Activated CD4-positive, alpha-beta memory T cell treated with anti-CD3 and anti-CD28 coated beads for 36 hours (primary cell): Measurements from ENCODE around the gene CCNT1. TPM values are rescaled to one million over a fixed set of nuclear protein-coding genes. Genes with fewer than 3 reads are reported as not detected.
"Not testable (repeated sequence)": the region's sequence is repeated elsewhere in the genome, so short reads cannot be mapped to it uniquely, and the experiment has no call there.

Experiments used
- CTCF ChIA-PET: fragments of 350-600 bp; sonication (Branson Sonifier 250); formaldehyde crosslinking; loops from one replicate; lab custom pipeline; 2021; ENCODE audit warnings: antibody characterized with exemption, inconsistent platforms; lab: Charles Lee
- POLR2A ChIA-PET: fragments of 350-600 bp; sonication (Branson Sonifier 250); formaldehyde crosslinking; loops from one replicate; lab custom pipeline; 2021; ENCODE audit warnings: antibody characterized with exemption; lab: Charles Lee
- DNase-seq: peaks from one replicate; pipeline ENCODE4 v3.0.0-alpha.2; 2020
- H3K27ac Mint-ChIP-seq: one replicate; pipeline ENCODE4 v1.8.0; 2021; ENCODE audit warnings: mixed read lengths
- H3K27me3 Mint-ChIP-seq: one replicate; pipeline ENCODE4 v1.8.0; 2021; ENCODE audit warnings: mixed read lengths
- H3K36me3 Mint-ChIP-seq: one replicate; pipeline ENCODE4 v1.8.0; 2021; ENCODE audit warnings: mixed read lengths
- H3K4me1 Mint-ChIP-seq: one replicate; pipeline ENCODE4 v1.8.0; 2021; ENCODE audit warnings: low read depth, mixed read lengths
- H3K4me3 Mint-ChIP-seq: one replicate; pipeline ENCODE4 v1.8.0; 2021; ENCODE audit warnings: mild to moderate bottlenecking, mixed read lengths
- H3K9me3 Mint-ChIP-seq: one replicate; pipeline ENCODE4 v1.8.0; 2021; ENCODE audit warnings: mixed read lengths
- intact Hi-C: fragments of 100-400 bp; cut with micrococcal nuclease; formaldehyde crosslinking; loops from one replicate; pipeline ENCODE4 v1.15.1; 2023
- total RNA-seq, 2 experiments: library from RNA; stranded (reverse); gene quantifications; one replicate each; pipeline ENCODE4 v1.2.3, GENCODE V29; 2021

Gene CCNT1
- total RNA-seq, 2 experiments from 2014 or later, result 66.2 to 73.3 TPM

DNA sequence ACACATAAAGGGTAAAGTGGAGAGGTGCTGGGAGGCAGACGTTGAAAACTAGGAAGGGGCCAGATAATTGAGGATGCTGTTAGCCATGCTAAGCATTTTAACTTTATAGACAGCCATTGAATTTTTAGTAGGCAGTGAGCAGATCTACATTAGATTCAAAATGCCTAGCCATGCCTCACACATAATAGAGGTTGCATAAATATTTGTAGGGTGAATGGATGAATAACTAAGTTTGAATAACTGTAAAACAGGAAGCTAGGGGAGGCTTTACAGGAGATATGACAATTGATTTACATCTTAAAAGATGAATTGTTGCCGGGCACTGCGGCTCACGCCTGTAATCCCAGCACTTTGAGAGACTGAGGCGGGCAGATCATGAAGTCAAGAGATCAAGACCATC lies 12.3 kb upstream of the CCNT1 start:
- Mint-ChIP-seq H3K27me3 (no peaks in the 10 kb centered on the region), H3K4me1 (no peaks in the 10 kb centered on the region), H3K9me3 (no peaks in the 10 kb centered on the region), H3K27ac (no peak overlapping the region), H3K4me3 (no peak overlapping the region), H3K36me3 (no peaks in the 10 kb centered on the region)
- ChIA-PET CTCF (no interaction called here), POLR2A (no interaction called here)
- intact Hi-C loops, result no loop called here
- no peak for DNase-seq

DNA sequence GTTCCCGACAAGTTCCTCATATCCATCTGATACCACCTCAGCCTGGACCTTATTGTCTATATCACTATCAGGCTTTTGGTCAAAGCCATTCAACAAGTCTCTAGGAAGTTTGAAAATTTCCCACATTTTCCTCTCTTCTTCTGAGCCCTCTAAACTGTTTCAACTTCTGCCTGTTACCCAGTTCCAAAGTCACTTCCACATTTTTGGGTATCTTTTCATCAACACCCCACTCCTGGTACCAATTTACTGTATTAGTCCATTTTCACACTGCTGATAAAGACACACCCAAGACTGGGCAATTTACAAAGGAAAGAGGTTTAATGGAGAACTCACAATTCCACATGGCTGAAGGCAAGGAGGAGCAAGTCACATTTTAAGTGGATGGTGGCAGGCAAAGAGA lies 4.2 kb upstream of the CCNT1 start:
- H3K36me3 Mint-ChIP-seq, result peaks cover 22% of the 10 kb centered on the region
- DNase-seq, H3K27me3 Mint-ChIP-seq, intact Hi-C loops, H3K4me3 Mint-ChIP-seq, POLR2A ChIA-PET, H3K27ac Mint-ChIP-seq, CTCF ChIA-PET: not testable (repeated sequence)
- peaks cover 22% of the 10 kb centered on the region for H3K9me3 Mint-ChIP-seq
- peaks cover 12% of the 10 kb centered on the region for H3K4me1 Mint-ChIP-seq

DNA sequence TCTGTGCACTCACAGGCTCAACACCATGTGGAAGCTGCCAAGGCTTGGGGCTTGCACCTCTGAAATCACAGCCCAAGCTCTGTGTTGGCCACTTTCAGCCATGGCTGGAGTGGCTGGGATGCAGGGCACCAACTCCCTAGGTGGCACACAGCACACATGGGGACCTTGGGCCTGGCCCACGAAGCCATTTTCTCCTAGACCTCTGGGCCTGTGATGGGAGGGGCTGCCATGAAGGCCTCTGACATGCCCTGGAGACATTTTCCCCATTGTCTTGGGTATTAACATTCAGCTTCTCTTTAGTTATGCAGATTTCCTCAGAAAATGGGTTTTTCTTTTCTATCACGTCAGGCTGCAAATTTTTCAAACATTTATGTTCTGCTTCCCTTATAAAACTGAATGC lies 3.7 kb upstream of the CCNT1 start:
- peaks cover 24% of the 10 kb centered on the region for H3K36me3 Mint-ChIP-seq
- H3K4me3 Mint-ChIP-seq, H3K27ac Mint-ChIP-seq, H3K27me3 Mint-ChIP-seq, CTCF ChIA-PET, DNase-seq, intact Hi-C loops, POLR2A ChIA-PET: not testable (repeated sequence)
- H3K9me3 Mint-ChIP-seq, result peaks cover 22% of the 10 kb centered on the region
- peaks cover 15% of the 10 kb centered on the region for H3K4me1 Mint-ChIP-seq

- Mint-ChIP-seq H3K4me1 (peaks cover 27% of the 10 kb centered on the region), H3K9me3 (peaks cover 22% of the 10 kb centered on the region), H3K36me3 (peaks cover 32% of the 10 kb centered on the region)
- not testable (repeated sequence) for DNase-seq, H3K4me3 Mint-ChIP-seq, H3K27ac Mint-ChIP-seq, H3K27me3 Mint-ChIP-seq
- POLR2A ChIA-PET, result interaction anchor here (0.8 to 1.6 kb wide), 2 partner anchors 37 to 280 kb away, joined by 3 to 4 read pairs; partner anchors contain the start of gene KANSL2
- CTCF ChIA-PET, result interaction anchor here (0.7 to 1.8 kb wide), 2 partner anchors 34 to 96 kb away, joined by 3 to 7 read pairs; no protein-coding TSS in a partner anchor
- intact Hi-C loops, result loop anchor here (5.0 kb wide), 2 partner anchors 522 to 612 kb away; partner anchors contain the start of gene SENP1
Measured at GRCh38 chr12:48719002-48719401, 2.5 kb upstream of the CCNT1 start.

GRCh38 chr12:48717252-48717695 lies 767 bp upstream of the CCNT1 start:
- Mint-ChIP-seq H3K27me3 (no peaks in the 10 kb centered on the region), H3K4me3 (peak overlapping the region; percentile 98), H3K9me3 (peaks cover 22% of the 10 kb centered on the region), H3K27ac (peak overlapping the region; percentile 99), H3K36me3 (peaks cover 43% of the 10 kb centered on the region), H3K4me1 (peaks cover 36% of the 10 kb centered on the region)
- intact Hi-C loops, result loop anchor here (2.0 to 5.0 kb wide), 6 partner anchors 34 to 908 kb away; partner anchors contain the start of genes SENP1 and TUBA1B
- POLR2A ChIA-PET, result interaction anchor here (1.6 to 2.6 kb wide), 2 partner anchors 35 to 281 kb away, joined by 4 to 8 read pairs; partner anchors contain the start of gene KANSL2
- CTCF ChIA-PET, result interaction anchor here (0.6 to 1.8 kb wide), 2 partner anchors 33 to 97 kb away, joined by 3 to 7 read pairs; no protein-coding TSS in a partner anchor
- no peak for DNase-seq

GRCh38 chr12:48716168-48716492 lies 377 bp downstream of the CCNT1 start:
- intact Hi-C loops, result loop anchor here (1.0 to 5.0 kb wide), 10 partner anchors 34 to 907 kb away; partner anchors contain the start of genes KANSL2, SENP1 and TUBA1B
- Mint-ChIP-seq H3K4me1 (peaks cover 43% of the 10 kb centered on the region), H3K4me3 (peak overlapping the region; percentile 98), H3K27me3 (no peaks in the 10 kb centered on the region), H3K27ac (peak overlapping the region; percentile 99), H3K9me3 (peaks cover 20% of the 10 kb centered on the region), H3K36me3 (peaks cover 50% of the 10 kb centered on the region)
- ChIA-PET CTCF (interaction anchor here (1.1 to 1.2 kb wide), 2 partner anchors 37 to 98 kb away, joined by 3 to 4 read pairs; no protein-coding TSS in a partner anchor), POLR2A (interaction anchor here (0.8 to 2.6 kb wide), 3 partner anchors 12 to 136 kb away, joined by 3 to 8 read pairs (median 3); partner anchors contain the start of genes DDX23 and KANSL2)
- no peak for DNase-seq

GRCh38 chr12:48712209-48712608 lies 4.3 kb downstream of the CCNT1 start:
- H3K4me3 Mint-ChIP-seq, result no peak overlapping the region
- CTCF ChIA-PET, result interaction anchor here (0.6 kb wide), 1 partner anchor 41 kb away, joined by 3 read pairs; no protein-coding TSS in a partner anchor
- POLR2A ChIA-PET, result interaction anchor here (1.8 kb wide), 1 partner anchor 30 kb away, joined by 5 read pairs; the partner anchor contains the start of gene KANSL2
- no peaks in the 10 kb centered on the region for H3K9me3 Mint-ChIP-seq
- no peak for DNase-seq
- intact Hi-C loops, result no loop called here
- H3K36me3 Mint-ChIP-seq, result peaks cover 47% of the 10 kb centered on the region
- H3K27ac Mint-ChIP-seq, result no peak overlapping the region
- H3K27me3 Mint-ChIP-seq, result no peaks in the 10 kb centered on the region
- peaks cover 58% of the 10 kb centered on the region for H3K4me1 Mint-ChIP-seq

- intact Hi-C loops, POLR2A ChIA-PET: not testable (repeated sequence)
- peaks cover 39% of the 10 kb centered on the region for H3K36me3 Mint-ChIP-seq
Measured at GRCh38 chr12:48698822-48699221, 17.7 kb downstream of the CCNT1 start.

GRCh38 chr12:48696626-48697025 lies 19.9 kb downstream of the CCNT1 start:
- Mint-ChIP-seq H3K9me3 (no peaks in the 10 kb centered on the region), H3K36me3 (peaks cover 53% of the 10 kb centered on the region), H3K27me3 (no peaks in the 10 kb centered on the region), H3K4me3 (no peak overlapping the region), H3K4me1 (peaks cover 10% of the 10 kb centered on the region), H3K27ac (no peak overlapping the region)
- DNase-seq, result no peak
- ChIA-PET CTCF (no interaction called here), POLR2A (interaction anchor here (0.5 kb wide), 1 partner anchor 492 kb away, joined by 3 read pairs; no protein-coding TSS in a partner anchor)
- intact Hi-C loops, result no loop called here

More at GRCh38 chr12:48698822-48699221, 17.7 kb downstream of the CCNT1 start:
- H3K27me3 Mint-ChIP-seq, H3K27ac Mint-ChIP-seq, H3K4me1 Mint-ChIP-seq, H3K9me3 Mint-ChIP-seq, DNase-seq, H3K4me3 Mint-ChIP-seq, CTCF ChIA-PET: not testable (repeated sequence)

DNA sequence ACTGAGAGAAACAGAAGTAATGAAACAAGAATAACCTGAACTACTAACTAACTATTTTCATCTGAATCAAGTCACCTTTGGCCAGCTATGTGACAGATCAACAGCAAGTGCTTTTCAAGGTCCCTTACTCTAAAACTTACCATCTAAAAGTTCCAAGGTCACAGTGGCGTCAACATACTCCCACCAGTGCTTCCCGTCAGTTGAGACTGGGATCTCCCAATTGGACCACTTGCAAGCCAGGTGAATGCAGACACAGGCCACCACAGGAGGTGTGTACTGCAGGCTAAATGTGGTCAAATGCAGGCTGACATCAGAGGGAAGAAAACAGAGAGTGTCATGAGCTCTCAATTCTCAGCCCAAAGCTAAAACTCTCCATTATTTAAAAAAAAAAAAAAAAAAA lies 20.6 kb downstream of the CCNT1 start:
- Mint-ChIP-seq H3K27me3 (no peaks in the 10 kb centered on the region), H3K27ac (no peak overlapping the region), H3K4me3 (no peak overlapping the region), H3K36me3 (peaks cover 57% of the 10 kb centered on the region), H3K9me3 (no peaks in the 10 kb centered on the region), H3K4me1 (peaks cover 10% of the 10 kb centered on the region)
- intact Hi-C loops, result no loop called here
- DNase-seq, result no peak
- ChIA-PET CTCF (no interaction called here), POLR2A (interaction anchor here (0.5 kb wide), 1 partner anchor 491 kb away, joined by 3 read pairs; no protein-coding TSS in a partner anchor)

GRCh38 chr12:48694038-48694437 lies 22.5 kb downstream of the CCNT1 start:
- Mint-ChIP-seq H3K27me3 (no peaks in the 10 kb centered on the region), H3K4me1 (peaks cover 4% of the 10 kb centered on the region), H3K27ac (no peak overlapping the region), H3K9me3 (no peaks in the 10 kb centered on the region), H3K36me3 (peaks cover 50% of the 10 kb centered on the region), H3K4me3 (no peak overlapping the region)
- POLR2A ChIA-PET, result no interaction called here
- CTCF ChIA-PET, result no interaction called here
- intact Hi-C loops, result no loop called here
- DNase-seq, result no peak

DNA sequence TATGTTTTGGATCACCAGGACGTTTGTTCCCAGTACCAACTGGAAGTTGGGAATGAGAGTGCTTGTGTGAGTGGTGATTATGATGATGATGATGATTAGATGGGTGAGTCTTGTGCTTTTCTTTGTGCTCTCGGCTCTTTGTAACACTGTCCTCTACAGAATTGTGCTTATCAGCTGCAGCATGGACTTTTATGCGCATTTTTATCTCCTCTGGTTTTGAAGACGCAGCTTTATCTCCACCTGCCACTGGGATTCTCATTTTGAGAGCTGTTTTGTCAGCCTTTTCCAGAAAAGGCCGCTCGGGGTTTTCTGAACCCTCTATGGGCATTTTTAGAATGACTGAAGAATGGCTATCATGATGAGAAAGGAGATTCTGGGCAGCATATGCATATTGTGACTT lies 22.9 kb downstream of the CCNT1 start:
- CTCF ChIA-PET, result no interaction called here

More for the DNA sequence above, 22.9 kb downstream of the CCNT1 start:
- Mint-ChIP-seq H3K27ac (no peak overlapping the region), H3K27me3 (no peaks in the 10 kb centered on the region), H3K4me1 (peaks cover 9% of the 10 kb centered on the region), H3K9me3 (no peaks in the 10 kb centered on the region), H3K36me3 (peaks cover 54% of the 10 kb centered on the region), H3K4me3 (no peak overlapping the region)
- intact Hi-C loops, result no loop called here
- no peak for DNase-seq
- POLR2A ChIA-PET, result no interaction called here
